ENCODE measurements around the gene KCNA10.

DNA sequence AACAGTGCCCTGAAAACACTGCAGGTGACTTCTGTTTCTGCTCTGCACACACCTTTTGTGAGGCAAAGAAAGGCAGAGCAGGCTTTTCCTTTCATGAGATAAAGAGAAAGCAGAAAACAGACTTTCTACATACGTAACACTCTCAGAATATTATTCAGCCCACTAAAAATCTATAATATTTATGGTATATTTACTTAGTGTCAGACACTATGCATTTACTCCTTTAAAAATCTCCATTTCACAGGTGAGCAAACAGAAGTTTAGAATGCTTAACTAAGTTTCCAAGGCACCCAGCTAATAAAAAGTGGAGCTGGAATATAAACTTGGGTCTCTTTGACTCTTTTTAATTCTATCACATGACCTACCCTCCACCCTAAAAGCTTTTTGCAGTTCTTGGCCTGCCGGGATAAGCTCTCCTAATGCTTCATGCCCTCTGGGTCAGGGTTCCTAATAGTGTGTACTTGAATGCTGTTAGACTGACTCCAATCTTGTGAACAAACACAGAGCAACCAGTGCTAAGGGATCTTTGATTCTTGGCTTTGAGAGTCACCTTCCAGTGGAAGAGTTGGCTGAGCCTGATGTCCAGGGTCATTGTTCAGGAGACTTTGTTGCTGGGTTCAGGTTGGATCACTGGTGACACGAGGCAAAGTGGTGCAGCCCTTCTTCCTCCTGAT, 40.9 kb downstream of the KCNA10 start:
- TF ChIP-seq EZH2 (IDR thresholded peaks at IDR 0.05; ENCODE audit: low read length, missing control alignments), result no peak
- TF ChIP-seq, protein P1, sequence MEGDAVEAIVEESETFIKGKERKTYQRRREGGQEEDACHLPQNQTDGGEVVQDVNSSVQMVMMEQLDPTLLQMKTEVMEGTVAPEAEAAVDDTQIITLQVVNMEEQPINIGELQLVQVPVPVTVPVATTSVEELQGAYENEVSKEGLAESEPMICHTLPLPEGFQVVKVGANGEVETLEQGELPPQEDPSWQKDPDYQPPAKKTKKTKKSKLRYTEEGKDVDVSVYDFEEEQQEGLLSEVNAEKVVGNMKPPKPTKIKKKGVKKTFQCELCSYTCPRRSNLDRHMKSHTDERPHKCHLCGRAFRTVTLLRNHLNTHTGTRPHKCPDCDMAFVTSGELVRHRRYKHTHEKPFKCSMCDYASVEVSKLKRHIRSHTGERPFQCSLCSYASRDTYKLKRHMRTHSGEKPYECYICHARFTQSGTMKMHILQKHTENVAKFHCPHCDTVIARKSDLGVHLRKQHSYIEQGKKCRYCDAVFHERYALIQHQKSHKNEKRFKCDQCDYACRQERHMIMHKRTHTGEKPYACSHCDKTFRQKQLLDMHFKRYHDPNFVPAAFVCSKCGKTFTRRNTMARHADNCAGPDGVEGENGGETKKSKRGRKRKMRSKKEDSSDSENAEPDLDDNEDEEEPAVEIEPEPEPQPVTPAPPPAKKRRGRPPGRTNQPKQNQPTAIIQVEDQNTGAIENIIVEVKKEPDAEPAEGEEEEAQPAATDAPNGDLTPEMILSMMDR (conservative IDR thresholded peaks at IDR 0.05 in 1 of 2, IDR thresholded peaks at IDR 0.05 in 1 of 2; ENCODE audit: low read depth in 1 of 2, low read length in 2 of 2), result no peak
